ENCODE results near the gene POLE. TPM values are rescaled to one million over a fixed set of nuclear protein-coding genes. Genes with fewer than 3 reads are reported as not detected.

POLE gene
- total and polyA plus RNA-seq, 10 of the 15 experiments (the other 5 are each of a cell fraction or from before 2014, with no cell fraction given): 2.3 to 103 (median 37.1) TPM

DNA sequence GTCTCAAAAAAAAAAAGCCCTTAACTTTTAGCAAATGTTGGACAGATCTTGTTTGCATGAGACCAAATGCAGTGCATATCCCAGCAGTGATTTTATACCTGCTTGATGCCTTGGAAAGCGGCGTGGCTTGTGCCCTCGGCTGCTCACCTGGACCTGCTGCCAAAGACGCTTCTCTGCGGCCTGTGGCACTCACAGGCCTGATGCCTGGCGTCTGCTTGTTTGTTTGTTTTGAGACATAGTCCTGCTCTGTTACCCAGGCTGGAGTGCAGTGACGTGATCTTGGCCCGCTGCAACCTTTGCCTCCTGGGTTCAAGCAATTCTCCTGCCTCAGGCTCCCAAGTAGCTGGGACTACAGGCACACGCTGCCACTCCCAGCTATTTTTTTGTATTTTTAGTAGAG, 28.7 kb upstream of the POLE start (continued):
- TF ChIP-seq TAF1 (IDR thresholded peaks at IDR 0.05; ENCODE audit: borderline replicate concordance, low read depth, low read length): no peak
- no peak for TF ChIP-seq HDAC6 (IDR thresholded peaks at IDR 0.05; ENCODE audit: unreplicated experiment)

DNA sequence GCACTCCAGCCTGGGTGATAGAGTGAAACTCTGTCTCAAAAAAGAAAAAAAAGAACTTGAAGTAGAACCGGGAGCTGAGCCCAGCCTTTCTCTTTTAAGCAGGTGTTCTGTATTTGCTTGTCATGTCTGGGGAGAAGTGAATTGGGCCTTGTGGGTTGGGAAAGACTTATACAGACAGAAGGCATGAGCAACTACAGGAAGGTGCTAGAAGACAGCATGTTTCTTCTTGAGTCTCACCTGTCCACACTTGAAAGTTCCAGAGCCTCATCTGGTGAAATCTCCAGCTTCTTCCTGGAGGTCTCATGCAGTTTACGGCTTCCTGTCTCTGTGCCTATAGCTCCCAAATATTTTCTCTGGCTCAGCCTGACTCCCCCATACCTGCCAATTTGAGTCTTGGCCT, 26.0 kb upstream of the POLE start:
- Histone ChIP-seq H3K79me2 (ENCODE audit: control insufficient read depth, insufficient read depth, low read length) (peaks cover 51% of the 10 kb centered on the region), H3K4me1 (ENCODE audit: control insufficient read depth, insufficient read depth, low read length) (no peaks in the 10 kb centered on the region; the same call in 1 of the 2 replicates), H3K4me2 (ENCODE audit: control insufficient read depth, insufficient read depth) (peak overlapping the region; percentile 44; the same call in 1 of the 2 replicates), H3K9ac (ENCODE audit: control insufficient read depth, insufficient read depth, low read length) (no peak overlapping the region), H2AFZ (ENCODE audit: control insufficient read depth, low read depth, low read length) (no peak overlapping the region), H3K27me3 (replicated peaks in 1 of 2; ENCODE audit: control insufficient read depth in 2 of 2, insufficient read depth in 2 of 2, low read length in 1 of 2) (no peaks in the 10 kb centered on the region), H4K20me1 (ENCODE audit: control insufficient read depth, insufficient read depth) (no peaks in the 10 kb centered on the region; the same call in 1 of the 2 replicates), H3K9me3 (replicated peaks; ENCODE audit: control insufficient read depth, insufficient read depth, low read length) (no peaks in the 10 kb centered on the region), H3K27ac (ENCODE audit: control insufficient read depth, insufficient read depth) (no peak overlapping the region), H3K36me3 (ENCODE audit: control insufficient read depth in 2 of 2, insufficient read depth in 2 of 2, low read length in 1 of 2) (peaks cover 12 to 20% of the 10 kb centered on the region in 2 experiments), H3K4me3 (peak overlapping the region; percentile 59; the same call in 1 of the 2 replicates)
- TF ChIP-seq ZBED1 (IDR thresholded peaks at IDR 0.05; ENCODE audit: borderline replicate concordance): no peak
- TF ChIP-seq, protein P1, sequence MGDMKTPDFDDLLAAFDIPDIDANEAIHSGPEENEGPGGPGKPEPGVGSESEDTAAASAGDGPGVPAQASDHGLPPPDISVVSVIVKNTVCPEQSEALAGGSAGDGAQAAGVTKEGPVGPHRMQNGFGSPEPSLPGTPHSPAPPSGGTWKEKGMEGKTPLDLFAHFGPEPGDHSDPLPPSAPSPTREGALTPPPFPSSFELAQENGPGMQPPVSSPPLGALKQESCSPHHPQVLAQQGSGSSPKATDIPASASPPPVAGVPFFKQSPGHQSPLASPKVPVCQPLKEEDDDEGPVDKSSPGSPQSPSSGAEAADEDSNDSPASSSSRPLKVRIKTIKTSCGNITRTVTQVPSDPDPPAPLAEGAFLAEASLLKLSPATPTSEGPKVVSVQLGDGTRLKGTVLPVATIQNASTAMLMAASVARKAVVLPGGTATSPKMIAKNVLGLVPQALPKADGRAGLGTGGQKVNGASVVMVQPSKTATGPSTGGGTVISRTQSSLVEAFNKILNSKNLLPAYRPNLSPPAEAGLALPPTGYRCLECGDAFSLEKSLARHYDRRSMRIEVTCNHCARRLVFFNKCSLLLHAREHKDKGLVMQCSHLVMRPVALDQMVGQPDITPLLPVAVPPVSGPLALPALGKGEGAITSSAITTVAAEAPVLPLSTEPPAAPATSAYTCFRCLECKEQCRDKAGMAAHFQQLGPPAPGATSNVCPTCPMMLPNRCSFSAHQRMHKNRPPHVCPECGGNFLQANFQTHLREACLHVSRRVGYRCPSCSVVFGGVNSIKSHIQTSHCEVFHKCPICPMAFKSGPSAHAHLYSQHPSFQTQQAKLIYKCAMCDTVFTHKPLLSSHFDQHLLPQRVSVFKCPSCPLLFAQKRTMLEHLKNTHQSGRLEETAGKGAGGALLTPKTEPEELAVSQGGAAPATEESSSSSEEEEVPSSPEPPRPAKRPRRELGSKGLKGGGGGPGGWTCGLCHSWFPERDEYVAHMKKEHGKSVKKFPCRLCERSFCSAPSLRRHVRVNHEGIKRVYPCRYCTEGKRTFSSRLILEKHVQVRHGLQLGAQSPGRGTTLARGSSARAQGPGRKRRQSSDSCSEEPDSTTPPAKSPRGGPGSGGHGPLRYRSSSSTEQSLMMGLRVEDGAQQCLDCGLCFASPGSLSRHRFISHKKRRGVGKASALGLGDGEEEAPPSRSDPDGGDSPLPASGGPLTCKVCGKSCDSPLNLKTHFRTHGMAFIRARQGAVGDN (IDR thresholded peaks at IDR 0.05): no peak
- no peak for TF ChIP-seq EED (IDR thresholded peaks at IDR 0.05; ENCODE audit: low read depth)
- no peak for TF ChIP-seq POLR2AphosphoS2 (IDR thresholded peaks at IDR 0.05; ENCODE audit: low read depth, low read length)
- no peak for TF ChIP-seq NFYA (IDR thresholded peaks at IDR 0.05; ENCODE audit: borderline replicate concordance, low read depth, low read length)
- TF ChIP-seq, protein P2, sequence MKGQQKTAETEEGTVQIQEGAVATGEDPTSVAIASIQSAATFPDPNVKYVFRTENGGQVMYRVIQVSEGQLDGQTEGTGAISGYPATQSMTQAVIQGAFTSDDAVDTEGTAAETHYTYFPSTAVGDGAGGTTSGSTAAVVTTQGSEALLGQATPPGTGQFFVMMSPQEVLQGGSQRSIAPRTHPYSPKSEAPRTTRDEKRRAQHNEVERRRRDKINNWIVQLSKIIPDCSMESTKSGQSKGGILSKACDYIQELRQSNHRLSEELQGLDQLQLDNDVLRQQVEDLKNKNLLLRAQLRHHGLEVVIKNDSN (IDR thresholded peaks at IDR 0.05; ENCODE audit: borderline replicate concordance, extremely low read length, insufficient read depth, low read depth, low read length): no peak
- RAD21 ChIA-PET (ENCODE audit: unreplicated experiment): no interaction called here
- ATAC-seq (no peak), FAIRE-seq (no peak), DNase-seq (ENCODE audit: low read depth, low spot score) (no peak)
- SMC1A ChIA-PET (ENCODE audit: uncharacterized antibody, unreplicated experiment): interaction anchor here (0.6 kb wide), 1 partner anchor 31 kb away, joined by 3 read pairs; no protein-coding TSS in a partner anchor
- TSS peak; percentile 60 for BruUV-seq (replicated peaks)
- intact Hi-C loops (cut with micrococcal nuclease; ENCODE audit: unreplicated experiment) (no loop called here), in situ Hi-C loops (cut with MboI) (no loop called here)
- CTCF ChIA-PET: interaction anchor here (0.7 kb wide), 1 partner anchor 43 kb away, joined by 3 read pairs; no protein-coding TSS in a partner anchor
- POLR2A ChIA-PET: no interaction called here
- 68% methylated on average over 2 of the region's 2 CpGs for WGBS (ENCODE audit: insufficient coverage, insufficient replicate concordance, low lambda C conversion rate, missing lambda C conversion rate)

Data from GM12878 (cell line).